Stimulated activated CD4-positive, alpha-beta T cell treated with anti-CD3 and anti-CD28 coated beads, Interleukin-15, amount 100 ng/mL, for 24 hours (primary cell): ENCODE measurements around the gene SLC2A10.
A peak's percentile ranks its signal among the peaks of the same experiment; 100 is the strongest.

Experiments used
- DNase-seq: peaks from one replicate; pipeline ENCODE4 v3.0.0-alpha.2; 2020

Gene SLC2A10

DNA sequence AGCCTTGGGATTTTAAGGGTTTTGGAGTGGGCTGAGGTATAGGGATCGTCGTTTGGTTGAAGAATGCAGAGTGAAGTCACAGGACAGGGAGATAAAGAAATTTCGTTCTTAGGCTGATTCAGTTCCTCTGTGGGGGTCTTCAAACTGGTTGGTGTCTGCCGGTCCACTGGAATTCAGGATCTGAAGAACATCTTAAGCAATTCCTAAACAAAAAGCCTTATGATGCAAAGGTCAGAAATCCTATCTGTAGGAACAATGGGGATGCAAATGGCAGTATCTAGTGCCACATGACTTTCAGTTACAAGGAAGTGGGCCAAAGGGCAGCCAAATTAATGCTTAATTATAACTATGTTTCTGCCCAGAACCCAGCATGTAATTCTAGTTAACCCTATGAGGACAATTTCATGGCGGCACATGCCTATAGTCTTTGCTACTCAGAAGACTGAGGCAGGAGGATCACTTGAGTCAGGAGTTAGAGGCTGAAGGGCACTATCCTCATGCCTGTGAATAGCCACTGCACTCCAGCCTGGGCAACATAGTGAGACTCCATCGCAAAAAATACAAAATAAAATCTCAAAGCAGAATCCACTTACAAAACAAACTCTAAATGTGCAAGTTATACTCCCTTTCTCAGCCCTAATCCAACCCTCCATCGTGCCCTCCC lies 4.6 kb upstream of the SLC2A10 start:
- DNase-seq: no peak

DNA sequence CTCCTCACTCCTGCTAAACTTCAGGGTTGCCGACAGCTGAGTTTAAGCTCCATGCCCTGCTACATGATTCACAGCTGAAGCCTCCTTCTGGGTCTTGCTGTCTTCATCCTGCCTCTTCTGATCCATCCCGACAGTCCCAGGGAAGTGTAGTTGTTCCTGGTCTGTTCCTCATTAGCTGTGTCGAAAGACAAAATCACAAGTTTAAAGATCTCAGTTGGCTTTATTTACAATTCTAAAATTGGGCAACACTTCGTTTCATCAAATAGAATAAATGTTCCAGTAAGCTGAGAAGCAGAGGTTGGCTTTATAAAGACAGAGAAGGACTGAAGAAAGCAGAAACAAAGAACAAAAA lies 4.1 kb upstream of the SLC2A10 start:
- DNase-seq: no peak

GRCh38 chr20:46706242-46706641 lies 3.2 kb upstream of the SLC2A10 start:
- DNase-seq: no peak

DNA sequence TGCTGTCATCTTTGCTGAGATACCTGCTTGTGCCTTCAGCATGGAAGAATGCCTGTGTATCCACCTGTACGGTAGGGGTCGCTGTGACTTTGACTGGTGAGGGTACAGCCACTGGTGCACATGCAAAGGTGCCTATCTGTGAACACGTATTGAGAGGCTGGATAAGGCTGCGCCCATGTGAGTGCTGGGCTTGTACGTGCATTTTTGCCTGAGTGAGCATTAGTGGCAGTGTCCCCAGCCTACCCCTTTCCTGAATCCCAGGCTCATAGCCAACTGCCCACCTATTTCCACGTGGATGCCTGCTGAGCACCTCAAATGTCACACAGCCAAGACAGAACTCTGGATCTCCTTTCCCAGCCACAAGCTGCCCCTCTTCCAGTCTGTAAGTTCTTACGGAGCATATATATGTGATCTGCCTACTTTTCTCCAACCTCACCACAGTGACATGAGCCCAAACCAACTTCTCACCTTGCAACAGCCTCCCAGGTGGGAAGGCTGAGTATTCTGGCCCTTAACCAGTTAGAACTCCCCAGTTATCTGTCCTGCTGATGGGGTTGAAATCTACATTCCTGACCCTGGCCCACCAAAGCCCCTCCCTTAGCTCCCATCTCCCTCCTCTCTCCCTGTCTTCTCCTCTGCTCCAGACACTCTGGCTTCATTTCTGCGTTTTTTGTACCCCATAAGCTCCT lies 1.1 kb upstream of the SLC2A10 start:
- peak; percentile 12 for DNase-seq

DNA sequence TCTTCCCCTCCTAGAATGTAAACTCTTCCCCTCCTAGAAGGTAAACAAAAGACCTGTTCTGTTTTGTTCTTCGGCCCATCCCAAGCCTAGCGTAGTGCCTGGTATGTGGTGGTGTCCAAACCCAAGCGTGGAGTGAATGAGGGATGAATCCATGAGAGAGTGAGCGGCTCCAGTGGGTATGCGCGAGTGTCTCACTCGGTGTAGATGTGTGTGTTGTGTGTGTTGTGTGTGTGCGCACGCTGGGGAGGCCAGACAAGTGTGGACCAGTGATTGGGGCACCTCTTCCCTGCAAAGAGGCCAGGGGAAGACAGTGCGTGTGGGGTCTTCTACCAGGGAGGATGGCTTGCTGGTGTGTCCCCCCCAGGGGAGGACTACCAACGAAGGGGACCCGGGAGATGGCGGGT lies 392 bp upstream of the SLC2A10 start:
- DNase-seq: no peak

- DNase-seq: no peak
Measured at GRCh38 chr20:46710153-46710913, 884 bp downstream of the SLC2A10 start.

- DNase-seq: no peak
Measured at GRCh38 chr20:46712056-46712636, 2.7 kb downstream of the SLC2A10 start.

DNA sequence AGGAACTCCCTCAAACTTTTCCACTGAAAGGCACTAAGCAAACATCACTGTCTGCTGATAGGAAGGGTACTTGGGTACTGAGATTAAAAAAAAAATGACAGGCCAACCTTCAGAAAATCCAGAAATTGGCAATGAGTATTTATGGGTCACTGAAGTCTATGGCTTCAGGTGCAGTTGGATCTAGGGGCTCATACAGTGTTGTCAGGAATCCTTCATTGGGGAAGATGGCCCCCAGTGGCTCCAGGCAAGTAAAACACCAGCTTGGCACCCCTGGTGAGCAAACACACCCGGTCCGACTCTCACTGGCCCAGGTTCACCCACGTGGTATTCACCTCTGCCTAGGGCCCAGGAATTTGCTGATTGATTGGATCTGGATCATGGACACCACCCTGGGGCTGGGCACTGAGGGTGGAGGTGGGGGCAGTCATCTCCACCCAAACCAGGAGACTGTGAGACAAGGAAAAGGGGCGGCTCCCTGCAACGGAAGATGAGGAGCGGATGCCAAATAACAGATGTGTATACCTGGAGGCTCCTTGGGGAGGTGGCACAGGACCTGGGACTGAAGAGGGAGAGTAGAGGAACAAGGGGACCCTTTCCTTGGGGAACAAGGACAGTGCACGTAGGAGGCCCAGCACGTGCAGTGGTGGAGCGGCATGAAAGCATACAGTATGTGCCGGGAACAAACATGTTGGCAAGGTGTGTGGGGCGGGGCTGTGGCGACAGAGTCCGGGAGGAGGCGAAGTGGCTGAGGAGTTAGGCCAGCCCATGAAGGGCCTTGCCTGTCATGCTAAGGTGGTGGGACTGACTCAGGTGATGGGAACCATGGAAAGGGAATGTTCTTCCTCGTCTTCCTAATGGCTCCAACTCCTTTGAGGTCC lies 4.7 kb downstream of the SLC2A10 start:
- DNase-seq: no peak

DNA sequence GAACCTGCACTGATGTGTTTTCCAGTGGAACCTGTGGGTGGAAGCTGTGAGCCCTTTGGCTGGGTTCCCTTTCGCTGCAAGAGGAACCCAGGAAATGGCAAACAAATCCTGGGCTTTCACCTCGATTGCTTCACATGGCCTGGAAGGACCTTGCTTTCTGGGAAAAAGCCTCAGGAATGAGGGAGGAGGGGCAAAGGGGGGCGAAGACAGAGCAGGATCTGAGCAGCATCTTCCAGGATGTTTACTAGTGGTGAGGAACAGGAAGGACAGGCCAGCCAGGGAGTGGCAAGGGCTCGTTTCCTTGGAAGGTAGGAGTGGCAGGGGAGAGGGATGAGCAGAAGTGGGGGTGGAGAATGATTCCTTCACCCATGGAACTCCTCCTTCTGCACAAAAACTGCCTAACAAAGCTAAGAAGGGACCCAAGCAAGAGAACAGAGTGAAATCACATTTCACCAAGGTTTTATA lies 5.9 kb downstream of the SLC2A10 start:
- DNase-seq: no peak

DNA sequence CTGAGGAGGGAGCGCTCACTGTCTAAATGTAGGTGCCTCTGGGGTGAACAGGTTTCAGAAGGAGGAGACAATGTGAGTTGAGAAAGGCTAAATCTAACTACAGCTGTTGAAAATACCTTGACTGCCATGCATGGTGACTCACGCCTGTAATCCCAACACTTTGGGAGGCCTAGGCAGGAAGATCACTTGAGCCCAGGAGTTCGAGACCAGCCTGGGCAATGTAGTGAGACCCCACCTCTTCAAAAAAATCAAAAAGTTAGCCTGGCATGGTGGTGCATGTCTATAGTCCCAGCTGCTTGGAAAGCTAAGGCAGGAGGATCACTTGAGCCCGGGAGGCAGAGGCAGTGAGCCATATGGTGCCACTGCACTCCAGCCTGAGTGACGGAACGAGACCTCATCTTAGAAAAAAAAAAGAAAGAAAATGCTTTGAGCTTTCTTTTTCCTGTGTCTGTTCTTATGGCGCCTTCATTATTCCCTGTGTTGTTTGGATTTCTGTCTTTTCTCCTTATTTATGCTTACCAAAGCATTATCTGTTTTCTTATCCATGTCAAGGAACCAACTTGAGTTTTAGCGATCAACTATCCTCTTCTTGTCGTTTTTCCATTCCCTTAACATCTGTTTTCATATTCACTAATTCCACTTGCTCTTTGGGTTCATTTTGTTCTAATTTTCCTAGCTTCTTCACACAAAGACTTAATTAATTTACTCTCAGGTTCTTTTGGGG lies 8.5 kb downstream of the SLC2A10 start:
- no peak for DNase-seq

GRCh38 chr20:46720019-46720418 lies 10.6 kb downstream of the SLC2A10 start:
- no peak for DNase-seq

- DNase-seq: no peak
Measured at GRCh38 chr20:46720776-46721425, 11.5 kb downstream of the SLC2A10 start.

DNA sequence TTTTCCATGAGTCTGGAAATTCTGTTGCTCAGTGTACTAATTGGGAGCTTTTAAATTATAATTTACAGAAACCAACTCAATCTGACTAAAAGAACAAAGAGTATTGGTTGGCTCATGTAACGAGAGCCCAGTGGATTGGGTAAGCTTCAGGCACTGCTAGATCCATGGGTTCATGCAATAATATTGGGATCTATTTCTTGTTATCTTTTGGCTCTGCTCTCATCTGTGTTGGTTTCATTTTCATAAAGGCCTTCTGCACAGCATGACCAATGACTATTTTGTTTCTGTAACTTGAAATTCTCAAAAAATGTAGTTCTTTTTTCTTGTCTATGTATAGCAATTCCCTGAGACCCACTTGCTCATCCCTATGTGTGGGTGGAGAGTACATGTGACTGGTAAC lies 12.0 kb downstream of the SLC2A10 start:
- no peak for DNase-seq

DNA sequence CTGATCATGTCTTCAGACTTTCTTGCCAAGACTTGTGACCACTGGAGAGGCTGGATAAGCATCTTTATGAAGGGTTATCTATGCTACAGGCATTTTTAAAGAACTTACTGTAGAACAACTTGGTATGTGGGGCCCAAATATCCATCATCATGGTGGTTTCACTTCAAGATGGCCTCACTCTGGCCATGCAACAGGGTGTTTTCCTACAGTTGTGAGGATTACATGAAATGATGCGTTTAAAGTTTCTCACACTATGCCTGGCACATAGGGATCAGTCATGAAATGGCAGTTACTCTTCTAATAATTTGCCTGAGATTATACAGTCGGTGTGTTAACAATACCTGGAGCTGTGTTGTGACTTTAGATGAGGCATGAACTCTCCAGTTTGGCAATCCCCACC lies 13.0 kb downstream of the SLC2A10 start:
- DNase-seq: no peak

GRCh38 chr20:46723039-46723438 lies 13.6 kb downstream of the SLC2A10 start:
- no peak for DNase-seq

- DNase-seq: no peak
Measured at GRCh38 chr20:46724343-46724959, 15.0 kb downstream of the SLC2A10 start.

- no peak for DNase-seq
Measured at GRCh38 chr20:46725186-46726165, 16.0 kb downstream of the SLC2A10 start.

GRCh38 chr20:46731770-46732169 lies 22.3 kb downstream of the SLC2A10 start:
- no peak for DNase-seq

DNA sequence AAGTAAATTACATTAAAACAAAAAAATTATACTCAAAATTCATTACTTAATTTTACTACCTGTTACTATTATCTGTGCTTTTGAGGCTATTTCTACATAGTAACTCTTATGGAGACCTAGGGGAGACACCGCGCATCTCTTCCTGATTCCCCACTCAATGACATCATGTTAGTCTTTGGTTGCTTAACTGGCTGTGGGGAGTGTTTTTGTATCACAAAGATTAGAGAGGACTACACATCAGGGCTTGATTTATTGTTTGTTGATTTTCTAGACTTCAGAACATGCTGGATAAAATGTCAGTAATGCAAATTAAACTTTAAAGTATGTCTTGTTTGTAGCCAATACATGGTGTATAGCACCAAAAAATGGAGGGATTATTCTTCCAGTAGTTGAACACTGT lies 26.0 kb downstream of the SLC2A10 start:
- DNase-seq: no peak
